Left lung (tissue), 10 donors: ENCODE data around the gene ANXA4. TPM values are rescaled to one million over a fixed set of nuclear protein-coding genes. Genes with fewer than 3 reads are reported as not detected.

ENCODE experiments used
- ATAC-seq: fragments of 200-7000 bp; cut with Tn5 transposase; one replicate; pipeline ENCODE4 v1.9.1; 2020; ENCODE audit warnings: moderate library complexity
- DNase-seq, 4 donors: peaks; one replicate each; pipeline ENCODE4 v3.0.0-alpha.2; 2013 to 2020
- H3K27ac ChIP-seq, 2 donors: fragments of 200-600 bp; sonication (generic) in 1 of 2; one replicate each; pipeline versions ENCODE4 v1.5.0 to v1.8.0; 2020 to 2021
- H3K27me3 ChIP-seq, 2 donors: fragments of 200-600 bp; sonication (generic) in 1 of 2; one replicate each; pipeline versions ENCODE4 v1.5.0 to v1.8.0; 2020 to 2021
- H3K36me3 ChIP-seq, 2 donors: fragments of 200-600 bp; sonication (generic) in 1 of 2; one replicate each; pipeline versions ENCODE4 v1.5.0 to v1.8.0; 2020 to 2021
- H3K4me1 ChIP-seq, 2 donors: fragments of 200-600 bp; one replicate each; pipeline ENCODE4 v1.8.0; 2021
- H3K4me3 ChIP-seq, 2 donors: fragments of 200-600 bp; sonication (generic) in 1 of 2; one replicate each; pipeline versions ENCODE4 v1.5.0 to v1.8.0; 2020 to 2021; ENCODE audit warnings: mild to moderate bottlenecking in 1 of 2
- H3K9me3 ChIP-seq, 2 donors: fragments of 200-600 bp; sonication (generic) in 1 of 2; one replicate each; pipeline versions ENCODE4 v1.5.0 to v1.8.0; 2020 to 2021
- CTCF ChIP-seq, 2 donors: fragments of 200-600 bp; sonication (generic) in 1 of 2; IDR thresholded peaks; one replicate each; pipeline versions ENCODE4 v1.5.0 to v1.8.0; 2021; ENCODE audit warnings: antibody characterized with exemption in 2 of 2
- intact Hi-C, 2 donors: fragments of 100-400 bp; cut with DNase I; formaldehyde crosslinking; loops; one replicate each; pipeline versions ENCODE4 v1.11.2 to v1.14.2; 2022
- polyA plus RNA-seq, 6 donors: library from polyadenylated mRNA; unstranded; fragments of 120-200 nt; gene quantifications; one replicate each; pipeline ENCODE4 v1.2.1, GENCODE V29; 2013; ENCODE audit not compliant: insufficient read length in 6 of 6
- total RNA-seq, 2 donors: library from RNA; stranded (reverse); fragmentation: NEBNext Ultra II Directional; extraction: Animal tissue kit (Norgen Biotek cat#: 25700); gene quantifications; one replicate each; pipeline ENCODE4 v1.2.1, GENCODE V29; 2021
- donor health status: DM: no; HTN: yes; CAD: no.
- donor health status: DM: no; HTN: no; CAD: no.

Gene ANXA4
- total and polyA plus RNA-seq, 8 donors: 74.9 to 217 (median 85.7) TPM

DNA sequence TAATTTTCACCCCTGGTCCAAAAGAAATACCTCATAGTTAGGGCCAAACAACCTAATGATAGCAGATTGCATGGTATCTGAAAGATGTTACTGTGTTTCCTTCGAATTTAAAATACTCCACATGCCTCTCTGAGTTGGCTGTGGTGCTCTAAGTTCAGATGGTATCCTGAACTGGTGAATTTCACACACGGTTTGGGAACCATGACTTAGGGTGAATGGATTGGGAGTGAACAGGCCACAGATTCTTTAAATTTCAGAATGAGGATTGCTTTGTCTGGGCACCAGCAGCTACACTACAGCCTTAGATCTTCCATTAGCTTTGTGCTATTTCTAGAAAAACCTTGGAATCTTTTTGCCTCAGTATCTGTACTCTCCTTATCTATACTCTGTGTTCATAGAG, 93.7 kb downstream of the ANXA4 start:
- TF ChIP-seq CTCF (IDR thresholded peaks at IDR 0.05): no peak
- Histone ChIP-seq H3K4me1 (peaks cover 14 to 19% of the 10 kb centered on the region in 2 donors), H3K36me3 (peaks cover 0 to 7% of the 10 kb centered on the region in 2 donors), H3K9me3 (no peaks in the 10 kb centered on the region), H3K4me3 (no peak overlapping the region), H3K27ac (no peak overlapping the region), H3K27me3 (no peaks in the 10 kb centered on the region)
- intact Hi-C loops: no loop called here
- ATAC-seq: no peak
- DNase-seq: no peak

- TF ChIP-seq CTCF (IDR thresholded peaks at IDR 0.05): no peak
- intact Hi-C loops: no loop called here
These were observed 94.4 kb downstream of the ANXA4 start for GRCh38 chr2:69836316-69836715.

GRCh38 chr2:69837533-69837932, 95.6 kb downstream of the ANXA4 start:
- no peak for TF ChIP-seq CTCF (IDR thresholded peaks at IDR 0.05)
- DNase-seq: no peak
- Histone ChIP-seq H3K27ac (no peak overlapping the region), H3K27me3 (no peaks in the 10 kb centered on the region), H3K4me1 (peaks cover 0 to 3% of the 10 kb centered on the region in 2 donors), H3K36me3 (peaks cover 0 to 17% of the 10 kb centered on the region in 2 donors), H3K4me3 (no peak overlapping the region), H3K9me3 (no peaks in the 10 kb centered on the region)
- no peak for ATAC-seq
- intact Hi-C loops: no loop called here

More at GRCh38 chr2:69836316-69836715, 94.4 kb downstream of the ANXA4 start:
- Histone ChIP-seq H3K27me3 (no peaks in the 10 kb centered on the region), H3K4me3 (no peak overlapping the region), H3K36me3 (peaks cover 0 to 13% of the 10 kb centered on the region in 2 donors), H3K9me3 (no peaks in the 10 kb centered on the region), H3K4me1 (peaks cover 10 to 13% of the 10 kb centered on the region in 2 donors), H3K27ac (no peak overlapping the region)
- ATAC-seq (no peak), DNase-seq (no peak)

GRCh38 chr2:69843993-69844392, 102.1 kb downstream of the ANXA4 start:
- peaks cover 0 to 59% of the 10 kb centered on the region in 2 donors for H3K36me3 ChIP-seq
- no peak for TF ChIP-seq CTCF (IDR thresholded peaks at IDR 0.05)
- no peaks in the 10 kb centered on the region for H3K9me3 ChIP-seq
- no peaks in the 10 kb centered on the region for H3K27me3 ChIP-seq
- intact Hi-C loops: no loop called here
- no peak overlapping the region for H3K4me3 ChIP-seq
- H3K4me1 ChIP-seq: no peaks in the 10 kb centered on the region
- no peak for DNase-seq
- no peak overlapping the region for H3K27ac ChIP-seq
- no peak for ATAC-seq

GRCh38 chr2:69844560-69844959, 102.6 kb downstream of the ANXA4 start:
- ATAC-seq (no peak), DNase-seq (no peak)
- H3K27ac ChIP-seq: no peak overlapping the region
- H3K4me1 ChIP-seq: no peaks in the 10 kb centered on the region
- H3K9me3 ChIP-seq: no peaks in the 10 kb centered on the region
- intact Hi-C loops: no loop called here
- peaks cover 0 to 63% of the 10 kb centered on the region in 2 donors for H3K36me3 ChIP-seq
- H3K27me3 ChIP-seq: no peaks in the 10 kb centered on the region
- TF ChIP-seq CTCF (IDR thresholded peaks at IDR 0.05): no peak
- no peak overlapping the region for H3K4me3 ChIP-seq
